A549 treated with dexamethasone at 1 μM for 4 hours (cell line): ENCODE data around the gene CRTAP. TPM values are rescaled to one million over a fixed set of nuclear protein-coding genes. Genes with fewer than 3 reads are reported as not detected.

Source experiments
- total RNA-seq: library from RNA; stranded (reverse); fragments of 200-300 nt; extraction: Qiagen RNA extraction; gene quantifications from 5 replicates; pipeline ENCODE4 v1.2.3, GENCODE V29; 2022

The CRTAP gene
- total RNA-seq: 258 to 330 TPM (median 320 TPM) in 5 replicates

GRCh38 chr3:33113772-33114621 is at the start of gene CRTAP:
Gene CRTAP, plus strand, starts transcription at chr3:33114014. Its CDS starts 64 bp downstream, at chr3:33114078.

Other genes starting within 250 kb of the CRTAP start
- 0.04 to 0.05 TPM (median 0.05 TPM) in 4 of 5 replicates, not detected in the other for gene CCR4, start 162.4 kb upstream of the CRTAP start, total RNA-seq
- 64.6 to 79.4 TPM (median 69.7 TPM) in 5 replicates for gene GLB1, start 16.9 kb upstream of the CRTAP start, total RNA-seq
- 1.2 to 2.2 TPM (median 2.1 TPM) in 5 replicates for gene TMPPE, start 16.9 kb upstream of the CRTAP start, total RNA-seq
- 2.9 to 4.3 TPM (median 3.7 TPM) in 5 replicates for gene SUSD5, start 104.8 kb downstream of the CRTAP start, total RNA-seq
- gene FBXL2, start 163.4 kb downstream of the CRTAP start, total RNA-seq: 6.2 to 10.2 TPM (median 7.4 TPM) in 5 replicates